HG03439 (cell line): ENCODE data around the gene KCTD20.
"Not testable (repeated sequence)": the region's sequence is repeated elsewhere in the genome, so short reads cannot be mapped to it uniquely, and the experiment has no call there.

ENCODE experiments used
- ATAC-seq: cut with Tn5 transposase; IDR thresholded peaks from one replicate; pipeline ENCODE4 v1.9.1; 2021; ENCODE audit warnings: mild to moderate bottlenecking, moderate library complexity; ENCODE audit not compliant: unreplicated experiment

Gene KCTD20

DNA sequence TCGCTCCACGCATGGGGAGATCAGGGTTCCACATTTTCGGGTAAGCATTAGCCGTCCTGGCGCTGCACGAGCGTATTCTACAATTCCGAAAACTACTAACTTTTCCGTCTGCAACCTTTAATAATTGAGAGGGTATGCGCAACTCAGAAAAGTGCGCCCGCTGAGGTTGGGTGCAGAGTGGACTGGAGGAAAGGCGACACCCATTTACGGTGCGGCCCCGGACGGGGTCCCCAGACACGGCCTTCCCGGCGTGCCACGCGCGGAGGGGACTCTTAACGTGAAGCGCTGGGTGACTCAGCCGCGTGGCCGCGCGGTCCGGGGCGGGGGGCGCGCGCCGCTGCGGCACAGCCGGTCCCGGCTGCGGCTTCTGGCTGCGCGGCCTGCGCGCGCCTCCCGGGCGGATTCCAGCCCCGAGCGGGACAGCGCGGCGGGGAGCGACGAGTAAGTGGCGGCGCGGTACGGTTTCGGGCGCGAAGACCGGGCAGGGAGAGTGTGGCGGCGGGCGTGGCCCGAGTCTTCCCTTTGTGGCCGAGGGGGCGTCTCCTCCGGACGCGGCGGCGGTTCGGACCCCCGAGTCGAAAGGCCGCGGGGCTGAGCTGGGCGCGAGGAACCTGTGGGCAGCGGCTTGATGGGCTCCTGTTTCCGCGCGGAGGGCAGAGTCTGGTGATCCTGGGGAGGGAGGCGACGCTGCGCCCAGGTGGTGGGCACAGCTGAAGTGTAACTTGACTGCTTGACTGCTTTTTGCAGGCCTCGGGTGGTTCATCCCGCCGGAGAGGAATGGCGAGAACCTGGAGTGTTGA lies at the start of gene KCTD20, which contains the start of gene PXT1:
Gene KCTD20 (plus strand): TSS at position 330 of the 800 bp plus-strand sequence. CDS start 27,098 bp downstream, outside the sequence.
Gene PXT1 (minus strand): TSS at position 184 of the 800 bp plus-strand sequence. CDS start 16,772 bp downstream, outside the sequence.
- peak; percentile 78 for ATAC-seq

DNA sequence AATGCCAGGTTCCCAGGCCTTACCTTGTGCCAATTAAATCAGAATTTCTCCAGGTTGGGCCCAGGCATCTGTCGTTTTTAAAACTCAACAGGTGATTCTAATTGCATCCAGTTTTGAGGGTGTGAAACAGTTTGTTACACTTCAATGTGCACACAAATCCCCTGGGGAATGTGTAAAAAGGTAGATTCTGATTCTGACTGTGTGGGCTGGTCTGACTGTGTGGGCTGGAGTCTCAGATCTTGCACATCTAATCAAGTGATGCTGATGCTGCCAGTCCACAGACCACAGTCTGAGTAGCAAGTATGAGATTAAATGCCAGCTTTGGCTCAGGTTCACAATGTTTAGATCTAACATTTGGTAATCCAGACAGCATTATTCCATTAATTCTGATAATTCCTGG lies 42.8 kb upstream of the KCTD20 start:
- no peak for ATAC-seq

DNA sequence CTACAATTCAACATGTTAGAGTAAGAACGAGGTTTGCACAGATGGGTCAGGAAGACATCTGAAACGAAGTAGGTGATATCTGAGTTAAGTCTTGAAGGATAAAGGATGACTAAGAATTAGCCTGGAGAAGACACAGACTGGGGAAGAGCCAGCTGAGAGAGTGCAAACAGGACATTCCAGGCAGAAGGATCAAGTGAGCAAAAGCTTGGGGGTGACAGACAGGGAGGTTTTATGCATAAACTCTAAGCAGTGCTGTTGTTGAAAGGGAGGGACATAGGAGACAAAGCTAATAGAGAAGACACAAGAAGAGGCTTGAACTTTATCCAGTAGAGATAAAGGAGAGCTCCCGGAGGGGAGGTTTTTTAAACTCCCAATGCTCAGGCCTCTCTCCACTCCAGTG lies 40.3 kb upstream of the KCTD20 start:
- ATAC-seq, result no peak

DNA sequence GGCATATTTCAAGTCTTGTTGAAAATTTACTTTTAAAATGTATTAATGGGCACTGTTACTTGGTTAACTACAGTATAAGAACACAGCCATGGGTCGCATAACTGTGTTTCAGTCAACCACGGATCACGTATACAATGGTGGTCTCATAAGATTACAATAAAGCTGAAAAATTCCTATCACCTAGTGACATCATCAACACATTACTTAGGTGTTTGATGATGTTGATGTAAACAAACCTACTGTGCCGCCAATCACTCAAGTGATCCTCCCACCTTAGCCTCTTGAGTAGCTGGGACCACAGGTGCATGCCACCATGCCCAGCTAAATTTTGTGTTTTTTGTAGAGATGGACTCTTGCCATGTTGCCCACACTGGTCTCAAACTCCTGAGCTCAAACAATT lies 38.6 kb upstream of the KCTD20 start:
- no peak for ATAC-seq

DNA sequence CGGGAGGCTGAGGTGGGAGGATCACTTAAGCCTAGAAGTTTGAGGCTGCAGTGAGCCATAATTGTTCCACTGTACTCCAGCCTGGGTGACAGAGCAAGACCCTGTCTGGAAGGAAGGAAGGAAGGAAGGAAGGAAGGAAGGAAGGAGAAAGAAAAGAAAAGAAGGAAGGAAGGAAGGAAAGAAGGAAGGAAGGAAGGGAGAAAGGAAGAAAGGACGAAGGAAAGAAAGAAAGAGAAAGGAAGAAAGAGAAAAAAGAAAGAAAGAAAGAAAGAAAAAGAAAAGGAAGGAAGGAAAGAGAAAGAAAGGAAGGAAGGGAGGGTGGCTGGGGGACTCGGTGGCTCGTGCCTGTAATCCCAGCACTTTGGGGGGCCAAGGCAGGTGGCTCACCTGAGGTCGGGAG lies 33.1 kb upstream of the KCTD20 start:
- not testable (repeated sequence) for ATAC-seq

DNA sequence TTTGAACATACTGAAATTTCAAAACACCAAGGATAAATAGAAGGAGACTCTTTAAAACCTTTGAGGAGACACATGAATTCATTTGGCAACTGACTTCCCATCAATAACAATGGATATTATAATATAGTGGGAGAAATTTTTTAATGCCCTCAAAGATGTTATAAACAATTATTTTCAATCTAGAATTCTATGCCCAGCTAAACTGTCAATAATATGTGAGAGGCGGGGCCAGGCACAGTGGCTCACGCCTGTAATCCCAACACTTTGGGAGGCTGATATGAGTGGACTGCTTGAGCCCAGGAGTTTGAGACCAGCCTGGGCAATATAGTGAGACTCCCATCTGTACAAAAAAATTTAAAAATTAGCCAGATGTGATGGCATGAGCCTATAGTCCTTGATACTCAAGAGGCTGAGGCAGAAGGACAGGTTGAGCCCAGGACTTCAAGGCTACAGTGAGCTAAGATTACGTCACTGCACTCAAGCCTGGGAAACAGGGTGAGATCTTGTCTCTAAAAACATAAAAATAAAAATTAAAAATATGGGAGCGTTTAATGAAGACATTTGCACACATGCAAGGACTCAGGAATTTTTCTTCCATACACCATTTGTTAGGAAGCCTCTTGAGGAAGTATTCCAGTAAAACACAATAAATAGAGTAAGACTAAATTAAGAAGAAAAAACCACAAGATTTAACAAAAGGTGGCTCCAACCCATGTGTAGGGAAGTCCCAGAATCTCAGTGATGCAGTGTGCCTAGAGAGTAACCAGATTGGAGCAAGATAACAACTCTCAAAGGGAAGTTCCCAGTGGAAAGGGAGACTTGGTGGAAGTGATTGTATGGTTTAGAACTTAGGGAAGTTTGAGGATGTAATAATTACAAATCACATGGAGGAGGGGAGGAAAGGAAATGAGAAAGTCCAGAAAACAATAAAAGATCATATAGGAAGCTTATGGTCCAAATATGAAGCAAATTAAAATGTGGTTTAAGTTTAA lies 29.0 kb upstream of the KCTD20 start:
- ATAC-seq, result no peak

DNA sequence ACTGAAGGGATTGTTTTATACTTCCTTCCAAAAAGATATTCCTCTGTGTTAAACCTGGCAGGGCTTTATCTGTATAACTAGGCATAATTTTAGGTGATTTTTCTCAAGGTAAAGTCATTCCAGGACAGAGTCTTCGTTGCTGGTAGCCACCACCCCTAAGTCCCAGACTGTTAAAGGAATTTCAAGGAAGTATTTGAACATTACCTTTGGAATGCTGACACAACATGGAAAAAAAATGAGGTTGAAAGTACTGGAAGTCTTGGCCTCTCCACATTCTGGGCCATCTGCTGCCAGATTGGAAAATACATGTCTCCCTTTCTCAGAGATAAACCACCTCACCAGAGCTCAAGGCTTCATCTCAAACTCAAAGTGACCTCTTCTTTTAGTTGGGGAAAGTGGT lies 28.3 kb upstream of the KCTD20 start:
- no peak for ATAC-seq

DNA sequence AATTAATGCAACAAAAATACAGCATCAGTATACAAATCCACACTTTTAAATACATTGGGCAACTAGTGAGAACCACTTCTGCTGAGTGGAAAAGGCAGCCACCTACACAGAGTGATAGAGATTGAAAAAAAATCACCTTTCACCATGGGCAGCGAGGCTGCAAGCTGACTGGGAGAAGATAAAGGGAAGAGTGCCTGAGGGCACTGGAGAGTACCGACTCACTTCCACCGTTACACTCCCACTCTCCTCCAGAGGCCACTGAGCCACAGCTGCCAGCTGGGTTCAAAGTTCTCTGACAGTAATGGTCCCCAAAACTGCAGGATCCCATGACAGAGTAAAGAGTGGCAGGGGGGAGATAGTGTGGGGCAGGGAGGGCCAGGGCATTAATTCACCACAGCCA lies 24.2 kb upstream of the KCTD20 start:
- ATAC-seq, result no peak

DNA sequence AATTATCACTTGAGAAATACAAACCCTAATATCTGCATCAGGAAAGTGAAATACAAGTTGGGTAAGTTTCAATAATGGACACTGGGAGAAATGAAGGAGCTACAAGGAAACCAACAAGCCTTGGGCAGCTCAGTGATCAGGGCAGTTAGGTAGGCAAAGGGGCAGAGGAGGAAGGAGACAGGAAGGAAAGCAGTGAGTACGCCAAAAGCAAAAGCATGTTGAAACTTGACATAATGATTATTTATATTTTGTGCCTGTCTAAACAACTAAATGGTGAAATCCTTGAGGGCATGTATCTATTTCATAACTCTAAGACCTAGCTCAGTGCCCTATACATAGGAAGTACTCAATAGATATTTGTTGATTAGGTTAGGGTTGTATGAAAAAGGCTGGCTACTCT lies 23.5 kb upstream of the KCTD20 start:
- no peak for ATAC-seq

DNA sequence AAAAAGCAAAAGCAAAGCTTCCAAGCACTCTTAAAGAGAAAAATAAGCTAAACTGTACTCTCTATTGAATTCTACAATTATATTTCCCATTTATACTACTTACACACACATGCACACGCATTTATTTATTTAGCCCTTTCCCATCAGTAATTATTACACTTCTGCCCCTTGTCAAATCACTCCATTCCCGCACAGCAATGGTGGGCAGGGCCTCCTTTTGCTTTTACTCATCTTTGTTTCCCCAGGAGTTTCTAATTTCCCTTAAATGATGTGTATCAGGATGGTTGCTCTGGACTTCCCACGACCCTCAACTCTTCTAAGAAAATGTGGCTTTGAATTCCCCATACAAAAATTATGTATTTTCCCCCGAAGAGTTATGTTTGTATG lies 20.1 kb upstream of the KCTD20 start:
- ATAC-seq, result no peak

DNA sequence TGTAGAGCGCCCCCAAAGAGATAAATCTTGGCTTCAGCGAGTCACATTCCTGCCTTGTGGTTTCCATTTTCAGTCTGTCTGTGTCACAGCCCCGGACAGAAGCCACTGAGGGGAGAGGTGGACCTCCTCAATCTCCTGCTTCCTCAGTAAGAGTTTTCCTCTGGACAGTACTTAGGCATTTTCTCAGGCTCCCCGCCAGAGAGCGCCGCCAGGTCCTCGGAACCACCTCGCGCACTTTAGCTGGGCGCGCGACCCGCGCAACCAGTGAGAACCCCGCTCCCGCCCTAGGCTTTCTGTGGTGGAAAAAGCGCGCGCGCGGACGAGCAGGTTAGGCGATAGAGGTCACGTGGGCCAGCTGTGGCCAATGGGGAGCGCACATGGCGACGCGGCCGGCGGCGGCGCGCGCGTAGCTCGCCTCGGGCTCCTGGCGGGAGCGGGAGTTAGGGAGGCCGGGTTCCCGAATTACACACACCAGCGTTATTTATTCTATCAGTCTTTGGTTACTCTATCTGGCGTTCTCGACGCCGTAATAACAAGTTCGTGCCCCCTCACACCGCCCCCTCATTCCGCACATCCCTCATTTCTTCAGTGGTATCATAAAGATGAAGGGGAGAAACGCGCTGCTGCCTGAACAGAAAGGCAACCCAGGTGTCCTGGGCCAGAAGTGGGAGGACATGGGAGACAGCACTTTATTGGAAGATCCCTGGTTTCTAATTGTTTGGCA lies 19.5 kb upstream of the KCTD20 start:
- peak; percentile 95 for ATAC-seq

DNA sequence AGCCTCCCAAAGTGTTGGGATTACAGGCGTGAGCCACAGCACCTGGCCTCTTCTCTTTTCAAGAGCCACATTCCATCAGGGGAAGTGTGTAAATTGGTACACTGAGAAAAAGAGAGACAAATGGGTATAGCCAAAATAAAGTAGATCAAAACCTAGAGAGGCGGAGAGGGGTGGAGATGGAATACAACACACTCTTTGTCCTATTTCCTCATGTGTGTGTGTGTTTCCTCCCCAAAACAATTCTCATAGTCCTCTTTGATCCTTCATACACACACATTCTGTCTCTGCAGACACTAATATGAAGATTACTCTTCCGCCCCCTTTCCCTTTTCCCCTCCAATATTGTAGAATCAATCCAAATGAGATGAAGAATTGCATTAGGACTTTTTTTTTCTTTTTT lies 16.2 kb upstream of the KCTD20 start:
- no peak for ATAC-seq

DNA sequence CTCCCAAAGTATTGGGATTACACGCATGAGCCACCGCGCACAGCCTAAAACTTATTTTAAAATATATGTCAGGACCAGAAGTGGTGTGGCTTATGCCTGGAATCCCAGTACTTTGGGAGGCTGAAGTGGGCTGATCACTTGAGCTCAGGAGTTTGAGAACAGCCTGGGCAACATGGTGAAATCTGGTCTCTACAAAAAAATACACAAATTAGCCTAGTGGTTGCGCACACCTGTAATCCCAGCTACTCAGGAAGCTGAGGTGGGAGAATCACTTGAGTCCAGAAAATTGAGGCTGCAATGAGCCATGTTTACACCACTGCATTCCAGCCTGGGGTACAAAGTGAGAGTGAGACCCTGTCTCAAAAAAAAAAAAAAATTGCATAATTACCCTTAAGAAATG lies 13.9 kb upstream of the KCTD20 start:
- ATAC-seq, result no peak

DNA sequence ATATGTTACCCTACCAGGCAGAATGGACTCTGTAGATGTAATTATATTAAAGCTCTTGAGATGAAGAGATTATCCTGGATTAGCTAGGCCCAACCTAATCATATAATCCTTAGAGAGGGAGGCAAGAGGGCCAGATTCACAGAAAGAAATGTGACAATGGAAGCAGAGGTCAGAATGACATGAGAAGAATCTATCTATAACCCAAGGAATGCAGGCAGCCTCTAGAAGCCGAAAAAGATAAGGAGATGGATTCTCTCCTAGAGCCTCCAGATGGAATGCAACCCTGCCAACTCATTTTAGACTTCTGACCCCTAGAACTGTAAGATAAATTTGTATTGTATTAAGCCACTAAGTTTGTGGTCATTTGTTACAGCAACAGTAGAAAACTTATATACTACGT lies 12.4 kb upstream of the KCTD20 start:
- ATAC-seq, result no peak

DNA sequence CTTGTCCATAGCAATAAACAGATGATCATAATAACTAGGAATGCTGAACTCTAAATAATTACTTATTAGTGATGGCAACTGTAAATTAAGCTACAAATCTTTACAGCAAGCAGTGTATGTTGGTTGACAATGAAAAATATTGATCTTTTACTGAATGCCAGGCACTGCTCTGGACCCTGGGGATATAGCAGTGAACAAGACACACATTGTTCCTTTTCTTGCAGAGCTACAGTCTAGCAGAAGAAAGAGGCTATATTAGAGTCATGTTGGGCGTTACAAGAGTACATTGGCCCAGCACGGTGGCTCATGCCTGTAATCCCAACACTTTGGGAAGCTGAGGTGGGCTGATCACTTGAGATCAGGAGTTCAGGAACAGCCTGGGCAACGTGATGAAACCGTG lies 11.6 kb upstream of the KCTD20 start:
- no peak for ATAC-seq

DNA sequence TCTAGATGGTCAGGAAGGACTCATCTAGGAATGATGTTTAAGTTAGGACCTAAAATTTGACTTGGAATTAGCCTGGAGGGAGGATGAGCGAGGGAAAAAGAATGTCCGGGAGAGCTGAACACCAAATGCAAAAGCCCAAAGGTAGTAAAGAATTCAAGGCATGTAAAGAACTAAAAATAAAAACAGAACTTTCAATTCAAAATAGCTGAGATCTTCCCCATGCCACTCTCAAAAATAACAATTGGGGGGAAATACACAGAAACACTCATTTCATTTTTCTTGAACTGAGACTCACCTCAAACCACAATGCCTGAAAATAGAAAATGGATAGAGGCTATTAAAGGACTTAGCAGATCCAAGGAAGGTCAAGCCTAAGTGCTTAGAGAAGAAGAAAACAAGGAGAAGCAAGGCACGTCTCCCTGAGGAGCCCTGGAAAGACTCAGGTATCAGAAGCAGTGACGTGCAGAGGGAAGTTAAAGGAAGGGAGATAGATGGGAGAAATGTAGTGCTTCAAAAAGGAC lies 10.6 kb upstream of the KCTD20 start:
- no peak for ATAC-seq

DNA sequence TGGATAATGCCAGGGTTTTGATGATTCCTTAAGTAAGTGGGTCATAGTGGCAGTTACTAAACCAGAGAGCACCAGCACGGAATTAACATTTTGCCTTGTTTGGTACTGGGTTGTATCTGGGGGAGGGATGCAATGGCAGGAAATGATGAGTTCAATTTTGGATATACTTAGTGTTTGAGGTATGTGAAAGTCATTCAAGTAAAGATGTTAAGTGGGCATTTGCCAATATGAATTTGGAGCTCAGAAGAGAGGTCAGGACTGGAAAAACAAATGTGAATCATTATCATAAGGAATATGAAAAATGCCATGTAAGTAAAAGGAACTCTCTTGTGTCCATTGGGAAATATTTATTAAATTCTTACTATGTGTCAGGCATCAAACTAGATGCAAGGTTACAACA lies 6.3 kb upstream of the KCTD20 start:
- no peak for ATAC-seq

DNA sequence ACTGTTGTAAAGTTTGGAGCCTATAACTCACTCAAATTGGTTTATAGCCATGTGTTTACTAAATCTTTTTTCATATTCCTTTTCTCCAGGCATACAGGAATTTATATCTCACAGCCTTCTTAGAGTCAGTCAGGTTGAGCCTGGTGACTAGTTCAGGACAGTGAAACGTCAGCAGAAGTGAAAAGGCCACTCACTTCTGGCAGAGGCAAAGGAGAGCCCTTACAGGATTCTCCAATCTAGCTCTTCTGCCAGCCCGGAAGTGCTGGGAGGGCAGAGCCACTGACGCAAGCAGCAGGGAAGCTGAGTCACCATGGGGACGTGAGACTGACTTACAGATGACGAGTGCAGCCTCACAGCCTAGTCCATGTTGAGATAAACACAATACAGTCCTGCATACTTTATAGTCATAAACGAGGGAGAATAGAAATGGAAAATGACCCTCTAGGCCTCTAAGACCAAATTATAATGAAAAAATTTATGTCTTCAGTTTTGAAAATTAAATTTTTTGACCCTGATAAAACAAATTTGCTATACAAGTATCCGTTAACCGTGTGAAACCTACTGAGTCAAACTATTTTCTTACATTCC lies 1.4 kb upstream of the KCTD20 start:
- peak; percentile 63 for ATAC-seq

DNA sequence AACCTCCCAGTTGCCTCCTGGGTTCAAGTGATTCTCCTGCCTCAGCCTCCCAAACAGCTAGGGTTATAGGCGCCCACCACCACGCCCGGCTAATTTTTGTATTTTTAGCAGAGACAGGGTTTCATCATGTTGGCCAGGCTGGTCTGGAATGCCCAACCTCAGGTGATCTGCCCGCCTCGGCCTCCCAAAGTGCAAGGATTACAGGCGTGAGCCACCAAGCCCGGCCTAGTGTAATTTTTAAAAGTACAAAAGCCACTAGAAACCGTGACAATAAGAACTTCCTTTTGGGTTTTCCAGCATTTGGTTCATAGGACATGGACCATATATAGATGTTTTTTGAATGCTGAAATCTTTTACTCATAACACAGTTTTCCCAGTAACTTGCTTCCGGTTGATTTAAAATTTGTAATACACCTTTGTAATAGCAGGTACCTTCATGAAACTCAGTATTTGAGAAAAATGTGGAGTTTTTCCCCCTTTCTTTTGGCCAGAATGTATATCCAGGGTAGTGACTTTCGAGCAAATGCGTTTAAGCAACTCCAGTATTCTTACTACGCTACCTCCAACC lies 613 bp upstream of the KCTD20 start:
- no peak for ATAC-seq
